ENCODE results near the gene CTDP1.

CTDP1 gene

DNA sequence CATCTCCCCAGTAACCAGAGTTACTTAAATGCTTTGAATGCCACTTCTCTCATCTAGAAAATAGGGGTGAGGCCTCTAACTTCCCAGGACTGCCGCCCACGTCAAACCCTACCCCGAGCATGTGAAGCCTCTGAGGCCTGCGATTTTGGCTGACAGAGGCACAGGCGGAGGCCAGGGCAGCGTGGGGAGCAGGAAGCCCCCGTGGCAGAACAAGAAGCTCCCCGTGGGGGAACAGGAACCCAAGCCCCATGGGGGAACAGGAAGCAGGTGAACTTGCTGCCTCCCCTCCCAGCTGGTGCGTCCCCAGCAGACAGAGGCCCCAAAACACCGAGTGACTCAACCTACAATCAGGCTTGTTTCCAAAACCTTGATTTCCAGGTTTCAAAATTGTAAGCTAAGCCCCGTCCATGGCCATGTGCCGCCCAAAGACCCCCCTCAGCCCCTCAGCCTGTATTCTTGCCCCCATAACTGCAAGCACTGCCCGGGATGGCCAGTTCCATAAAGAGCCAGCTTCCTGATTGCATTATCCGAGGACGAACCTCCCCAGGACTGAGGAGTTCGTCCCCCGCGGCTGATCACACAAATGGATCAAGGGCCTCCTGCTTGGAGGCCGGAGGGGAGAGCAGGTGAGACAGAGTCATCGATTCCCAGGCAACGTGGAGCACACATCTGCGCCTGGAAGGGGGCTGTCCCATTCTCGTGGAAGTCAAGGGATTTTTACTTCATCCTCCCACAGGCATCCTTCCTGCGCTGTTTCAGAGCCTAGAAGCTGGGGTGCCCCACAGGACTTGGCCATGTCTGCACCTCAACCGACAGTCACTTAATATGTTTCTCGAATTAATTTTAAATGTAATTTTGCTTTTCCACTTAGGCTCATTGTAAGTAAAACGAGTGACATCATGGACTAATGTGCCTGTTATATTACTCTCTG is 36.3 kb upstream of the CTDP1 start:
- DNase-seq (ENCODE audit: low read depth in 2 of 2): no peak

DNA sequence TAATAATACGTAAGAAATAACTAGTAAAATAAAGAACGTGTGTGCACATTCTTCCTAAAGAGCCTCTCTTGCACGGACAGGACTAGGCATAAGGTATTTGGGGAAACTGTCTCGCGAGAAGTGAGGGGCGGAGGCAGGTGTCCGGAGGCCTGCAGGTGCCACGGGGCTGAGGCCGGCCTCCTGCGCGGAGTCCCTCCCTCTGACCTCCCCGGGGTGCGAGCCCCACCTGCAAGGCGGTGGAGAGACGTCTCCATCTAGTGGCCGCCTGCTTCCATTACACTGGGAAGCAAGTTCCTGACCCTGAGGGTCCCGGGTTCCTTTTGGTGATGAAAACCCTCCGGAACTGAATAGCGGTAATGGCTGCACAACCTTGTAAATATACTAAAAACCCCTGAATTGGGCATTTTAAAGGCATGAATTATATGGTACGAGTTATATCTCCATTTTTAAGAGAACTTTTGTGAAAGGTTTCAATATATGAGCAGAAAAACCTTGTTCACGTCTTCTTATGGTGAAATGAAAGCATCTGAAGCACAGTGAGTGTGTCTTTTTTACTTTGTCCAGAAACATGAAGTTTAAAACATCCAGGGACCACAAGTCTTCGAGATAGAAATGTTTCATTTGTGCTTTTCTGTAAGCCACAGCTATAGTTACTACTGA is 35.5 kb upstream of the CTDP1 start:
- peak; percentile 63 to 71 for DNase-seq (ENCODE audit: low read depth in 2 of 2)

DNA sequence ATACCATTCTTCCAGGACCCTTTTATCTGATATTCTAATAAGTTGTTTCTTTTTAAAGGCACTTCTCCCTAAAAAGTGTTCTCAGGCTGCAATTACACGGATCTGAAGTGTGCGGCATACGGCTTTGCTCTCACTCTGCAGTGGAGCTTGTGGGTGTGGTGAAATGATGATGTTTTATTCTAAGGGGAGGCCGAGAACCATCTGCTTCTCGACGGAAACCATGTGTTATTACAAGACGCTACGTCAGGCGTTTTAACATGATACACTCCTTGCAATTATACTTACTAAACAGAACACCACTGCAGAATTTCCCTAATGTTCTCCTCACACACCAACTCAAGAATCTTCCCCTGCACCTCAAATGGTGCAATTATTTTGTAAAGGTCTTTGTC is 34.9 kb upstream of the CTDP1 start:
- DNase-seq (ENCODE audit: low read depth in 2 of 2): no peak

DNA sequence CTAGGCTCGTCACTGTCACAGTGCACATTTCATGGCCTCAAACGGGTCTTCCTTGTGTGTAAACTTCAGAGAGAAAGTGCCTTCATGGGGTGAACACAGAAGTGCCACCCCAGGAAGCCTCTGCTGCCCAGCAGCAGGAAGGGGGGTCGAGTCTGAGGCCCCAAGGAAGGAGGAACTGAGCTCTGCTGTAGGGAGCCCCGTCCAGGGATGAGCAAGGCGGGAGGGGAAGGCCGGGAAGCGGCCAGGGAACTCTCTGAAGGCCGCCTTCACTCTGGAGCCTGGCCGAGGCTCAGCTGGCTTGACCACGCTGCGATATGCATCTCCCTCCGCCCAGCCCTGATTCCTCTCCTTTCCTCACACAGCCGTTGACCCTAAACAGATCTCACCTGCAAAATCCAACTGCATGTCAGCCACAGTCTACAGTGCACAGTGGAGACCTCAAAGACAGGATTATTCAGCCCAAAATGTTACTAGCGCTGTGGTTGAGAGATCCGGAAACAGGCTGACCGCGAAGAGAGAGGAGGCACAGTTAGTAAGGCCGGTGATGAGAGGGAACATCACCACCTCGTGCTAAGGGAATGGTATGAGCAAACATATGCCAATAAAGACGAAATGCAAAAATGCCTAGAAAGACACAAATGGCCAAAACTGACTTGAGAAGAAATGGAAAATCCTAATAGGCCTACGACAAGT is 34.2 kb upstream of the CTDP1 start:
- no peak for DNase-seq (ENCODE audit: low read depth in 2 of 2)

DNA sequence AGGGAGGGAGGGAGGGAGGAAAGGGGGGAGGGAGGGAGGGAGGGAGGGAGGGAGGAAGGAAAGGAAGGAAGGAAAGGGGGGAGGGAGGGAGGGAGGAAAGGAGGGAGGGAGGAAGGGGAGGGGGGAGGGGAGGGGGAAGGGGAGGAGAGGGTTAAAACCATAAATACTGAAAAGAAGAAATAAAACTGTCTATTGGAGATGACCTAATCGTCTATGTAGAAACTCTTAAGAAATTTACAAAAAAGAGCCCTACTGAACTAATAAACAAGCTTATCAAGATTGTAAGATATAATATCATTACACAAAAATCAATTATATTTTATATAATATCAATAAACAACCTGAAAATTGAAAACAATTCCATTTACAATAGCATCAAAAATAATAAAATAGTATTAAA is 32.3 kb upstream of the CTDP1 start:
- DNase-seq (ENCODE audit: low read depth in 2 of 2): no peak

DNA sequence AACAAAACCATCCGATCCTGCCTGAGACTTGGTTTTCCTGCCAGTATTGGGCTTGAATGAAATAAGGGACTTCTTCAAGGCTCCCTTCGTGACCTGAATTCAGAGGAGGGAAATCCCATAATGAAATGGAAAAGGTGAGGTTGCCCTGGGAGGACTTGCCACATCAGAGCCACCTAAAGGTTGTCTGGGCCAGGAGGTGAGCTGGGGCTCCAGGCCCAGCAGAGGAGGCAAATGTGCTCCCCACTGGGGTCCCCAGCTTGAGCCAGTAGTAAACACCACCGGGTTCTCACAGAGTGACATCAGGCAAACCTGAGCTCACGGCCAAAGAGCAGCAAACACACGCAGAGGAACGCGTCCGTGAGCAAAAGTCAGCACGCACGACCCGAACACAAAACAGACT is 28.6 kb upstream of the CTDP1 start:
- DNase-seq (ENCODE audit: low read depth in 2 of 2): no peak

DNA sequence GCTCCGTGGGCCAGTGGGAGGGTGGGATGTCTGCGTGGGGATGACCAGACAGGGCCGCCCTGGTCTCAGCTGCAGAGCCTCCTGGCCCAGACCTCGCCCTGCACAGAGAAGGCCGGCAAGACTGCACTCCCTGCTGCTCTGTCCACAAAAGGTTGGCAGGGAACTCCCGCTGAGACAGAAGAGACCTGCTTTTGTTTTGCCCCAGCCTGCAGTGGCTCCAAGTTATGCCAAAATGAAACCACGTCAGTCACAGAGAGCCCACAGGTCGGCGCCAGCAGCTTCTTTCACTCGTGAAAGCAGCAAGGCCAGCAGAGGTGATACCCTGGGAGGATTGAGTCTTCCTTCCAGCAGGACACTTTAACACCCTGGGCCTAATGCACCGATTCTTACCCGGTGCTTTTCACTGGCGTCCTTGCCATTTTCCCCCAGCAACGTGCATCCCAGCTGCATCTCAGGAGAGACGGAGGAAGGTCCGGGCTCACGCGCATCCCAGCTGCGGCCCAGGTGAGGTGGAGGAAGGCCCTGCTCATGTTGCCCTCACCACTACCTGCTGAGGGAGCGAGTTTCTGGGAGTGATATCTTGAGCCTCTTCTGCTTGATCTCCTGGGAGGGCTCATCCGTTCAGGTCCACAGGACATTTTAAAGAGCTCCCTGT is 22.1 kb upstream of the CTDP1 start:
- no peak for DNase-seq (ENCODE audit: low read depth in 2 of 2)

DNA sequence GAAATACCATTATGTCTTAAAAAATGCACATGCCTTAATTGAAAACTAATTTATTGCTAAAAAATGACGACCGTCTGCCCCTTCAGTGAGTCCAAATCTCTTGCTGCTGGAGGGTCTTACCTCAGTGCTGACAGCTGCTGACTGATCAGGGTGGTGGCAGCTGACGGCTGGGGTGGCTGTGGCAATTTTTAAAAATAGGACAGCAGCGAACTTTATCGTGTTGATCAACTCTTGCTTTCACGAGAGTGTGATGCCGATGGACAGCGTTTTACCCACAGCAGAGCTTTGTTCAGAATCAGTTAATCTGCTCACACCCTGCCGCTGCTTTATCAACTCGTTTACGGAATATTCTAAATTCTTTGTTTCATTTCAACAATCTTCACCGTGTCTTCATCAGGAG is 21.2 kb upstream of the CTDP1 start:
- no peak for DNase-seq (ENCODE audit: low read depth in 2 of 2)

DNA sequence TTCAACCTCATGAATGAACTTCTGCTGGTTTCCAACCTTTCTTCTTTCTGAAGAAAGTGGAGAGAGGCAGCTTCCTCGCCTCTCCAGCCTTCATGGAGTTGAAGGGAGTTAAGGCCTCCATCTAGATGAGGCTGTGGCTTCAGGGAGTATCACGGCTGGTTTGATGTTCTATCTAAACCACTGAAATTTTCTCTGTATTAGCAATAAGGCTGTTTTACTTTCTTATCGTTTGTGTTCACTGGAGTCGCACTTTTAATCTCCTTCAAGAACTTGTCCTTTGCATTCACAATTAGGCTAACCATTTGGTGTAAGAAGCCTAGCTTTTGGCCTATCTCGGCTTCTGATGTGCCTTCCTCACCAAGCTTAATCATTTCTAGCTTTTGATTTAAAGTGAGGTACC is 19.9 kb upstream of the CTDP1 start:
- DNase-seq (ENCODE audit: low read depth in 2 of 2): no peak

DNA sequence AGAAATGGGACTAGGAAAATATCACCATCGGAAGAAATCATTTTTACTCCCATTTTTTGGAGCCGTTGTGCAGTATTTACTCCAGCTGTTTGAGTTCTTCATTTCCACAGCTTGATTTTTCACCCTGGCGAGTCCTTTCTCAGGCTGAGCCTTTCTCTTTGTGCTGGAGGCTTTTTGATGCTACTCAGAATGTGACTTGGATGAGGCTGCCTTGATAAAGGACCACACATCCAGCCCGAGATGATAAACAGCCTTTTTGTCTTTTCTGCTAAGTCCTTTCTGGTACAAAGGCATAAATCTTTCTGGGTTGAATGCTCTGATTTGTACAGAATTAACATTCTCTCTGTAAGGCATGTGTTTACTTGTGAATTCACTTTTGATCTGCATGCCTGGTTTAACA is 17.6 kb upstream of the CTDP1 start:
- no peak for DNase-seq (ENCODE audit: low read depth in 2 of 2)

DNA sequence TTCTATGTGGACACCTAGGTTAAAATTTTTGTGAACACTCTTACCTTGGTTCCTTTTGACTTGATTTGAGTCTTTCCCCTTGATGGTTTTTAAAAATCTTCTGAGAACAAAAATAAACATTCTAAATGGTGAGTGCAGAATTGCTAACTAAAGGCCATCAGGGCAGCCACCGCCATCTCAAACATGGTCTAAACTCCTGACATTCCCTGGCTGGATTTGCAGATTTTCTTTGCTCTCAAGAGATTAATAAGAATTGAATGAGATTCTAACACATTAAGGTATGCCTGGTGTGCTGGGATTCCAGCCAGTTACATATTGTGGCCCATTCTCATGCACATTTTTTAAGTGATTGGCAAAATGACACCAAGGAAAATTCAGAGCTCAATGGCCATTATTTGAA is 17.2 kb upstream of the CTDP1 start:
- no peak for DNase-seq (ENCODE audit: low read depth in 2 of 2)

DNA sequence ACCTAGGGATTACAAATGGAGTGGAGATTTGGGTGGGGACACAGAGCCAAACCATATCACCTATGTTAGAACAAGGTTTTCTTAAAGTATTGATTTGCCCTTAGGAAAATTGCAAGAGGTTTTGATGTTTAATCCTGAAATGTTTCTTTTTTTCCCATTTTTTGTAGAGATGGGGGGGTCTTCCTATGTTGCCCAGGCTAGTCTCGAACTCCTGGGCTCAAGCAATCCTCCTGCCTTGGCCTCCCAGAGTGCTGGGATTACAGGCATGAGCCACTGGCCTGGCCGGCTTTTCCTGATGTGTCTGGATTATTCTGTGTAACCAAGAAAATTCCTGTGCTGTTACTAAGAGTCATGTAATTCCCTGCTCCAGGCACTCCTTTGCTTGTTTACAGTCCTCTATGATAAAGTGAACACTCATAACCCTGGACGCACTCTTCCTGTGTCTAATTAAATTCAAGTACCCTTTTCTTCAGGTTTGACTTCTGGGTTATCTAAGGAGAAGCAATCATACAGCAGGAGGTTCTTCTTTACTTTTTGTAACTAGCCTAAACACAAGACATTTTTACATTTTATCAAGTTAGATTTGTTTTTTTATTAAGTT is 15.0 kb upstream of the CTDP1 start:
- no peak for DNase-seq (ENCODE audit: low read depth in 2 of 2)

DNA sequence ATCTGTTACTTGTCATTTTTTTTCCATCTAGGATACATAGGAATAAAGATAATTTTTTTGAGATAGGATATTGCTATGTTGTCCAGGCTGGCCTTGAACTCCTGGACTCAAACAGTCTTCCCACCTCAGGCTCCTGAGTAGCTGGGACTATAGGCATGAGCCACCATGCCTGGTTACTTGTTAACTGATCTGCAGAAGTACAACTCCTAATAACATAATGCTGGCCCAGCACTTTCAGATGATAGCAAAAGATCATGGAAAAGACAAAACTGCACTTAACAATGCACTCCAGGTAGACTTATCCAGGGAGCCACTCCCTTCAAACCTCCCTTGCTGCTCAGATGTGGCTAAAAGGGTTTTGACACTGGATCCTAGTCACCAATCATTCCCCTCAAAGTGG is 11.4 kb upstream of the CTDP1 start:
- DNase-seq (ENCODE audit: low read depth in 2 of 2): no peak

DNA sequence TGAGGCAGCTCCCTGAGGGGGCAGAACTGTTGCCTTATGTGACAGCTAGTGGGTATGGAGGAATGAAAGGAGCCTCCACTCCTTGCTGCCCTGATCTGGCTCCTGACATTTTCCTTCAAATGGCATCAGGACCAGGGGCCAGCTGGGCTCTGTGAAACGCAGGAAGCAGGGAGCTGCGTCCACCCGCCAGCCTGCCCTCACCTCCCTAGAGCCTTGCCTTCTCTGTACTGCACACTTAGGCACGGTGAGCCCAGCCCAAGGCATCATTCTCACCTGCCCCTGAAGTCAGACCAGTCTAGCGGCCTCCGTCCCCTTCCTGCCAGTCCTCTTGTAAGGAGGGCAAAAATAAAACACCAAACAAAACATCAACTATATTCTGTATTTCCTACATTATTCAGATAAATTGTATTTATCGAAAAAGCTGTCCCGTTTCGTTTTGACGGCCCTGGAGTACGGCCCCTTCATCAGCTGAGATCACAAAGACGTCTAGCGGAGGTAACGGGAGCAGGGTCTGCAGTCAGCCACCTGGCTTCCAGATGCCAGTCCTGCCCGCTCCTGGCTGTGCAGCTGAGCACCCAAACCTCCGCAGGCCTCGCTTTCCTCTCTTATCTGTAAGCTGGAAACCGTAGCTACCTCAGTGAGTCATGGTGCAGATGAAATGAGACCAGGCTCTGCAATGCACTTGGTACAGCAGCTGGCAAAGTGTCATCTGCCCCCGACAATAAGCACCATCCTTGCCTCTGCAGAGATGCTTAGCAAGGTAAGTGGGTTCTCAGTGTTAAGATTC is 6.9 kb upstream of the CTDP1 start:
- no peak for DNase-seq (ENCODE audit: low read depth in 2 of 2)

DNA sequence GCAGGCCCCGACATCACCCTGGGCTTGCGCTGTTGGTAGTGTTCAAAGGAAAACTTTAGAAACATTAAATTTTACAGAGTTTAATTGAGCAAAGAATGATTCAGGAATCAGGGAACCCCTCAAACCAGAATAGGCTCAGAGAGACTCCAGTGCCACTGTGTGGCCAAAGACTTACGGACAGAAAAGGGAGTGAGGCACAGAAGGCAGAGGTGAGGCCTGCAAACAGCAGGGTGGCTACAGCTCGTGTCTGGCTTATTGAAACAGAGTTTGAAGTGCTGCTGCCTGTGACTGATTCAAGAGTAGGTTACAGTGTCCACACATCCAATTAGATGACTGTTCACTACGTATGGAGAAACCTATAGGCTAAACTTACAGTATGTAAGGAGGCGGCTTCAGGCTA is 2.4 kb upstream of the CTDP1 start:
- DNase-seq (ENCODE audit: low read depth in 2 of 2): no peak

DNA sequence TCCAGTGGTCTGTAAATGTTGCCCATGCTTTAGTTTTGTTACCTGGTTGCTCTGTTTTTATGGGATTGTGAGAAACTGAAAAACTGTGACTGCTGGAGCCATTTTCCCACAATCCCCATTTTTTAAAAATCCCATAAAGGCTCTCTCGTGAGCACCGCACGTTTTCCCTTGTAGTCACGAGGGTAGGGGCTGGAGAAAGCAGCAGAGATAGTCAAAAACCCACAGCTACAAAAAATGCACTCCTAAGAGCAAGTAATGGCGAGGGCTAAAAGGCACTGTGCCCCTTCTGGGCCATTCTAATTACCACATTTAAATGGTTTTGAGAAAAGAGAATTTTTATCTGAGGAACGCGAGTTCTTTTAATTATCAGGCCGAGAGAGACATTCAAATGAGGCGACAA is 1.8 kb upstream of the CTDP1 start:
- no peak for DNase-seq (ENCODE audit: low read depth in 2 of 2)

DNA sequence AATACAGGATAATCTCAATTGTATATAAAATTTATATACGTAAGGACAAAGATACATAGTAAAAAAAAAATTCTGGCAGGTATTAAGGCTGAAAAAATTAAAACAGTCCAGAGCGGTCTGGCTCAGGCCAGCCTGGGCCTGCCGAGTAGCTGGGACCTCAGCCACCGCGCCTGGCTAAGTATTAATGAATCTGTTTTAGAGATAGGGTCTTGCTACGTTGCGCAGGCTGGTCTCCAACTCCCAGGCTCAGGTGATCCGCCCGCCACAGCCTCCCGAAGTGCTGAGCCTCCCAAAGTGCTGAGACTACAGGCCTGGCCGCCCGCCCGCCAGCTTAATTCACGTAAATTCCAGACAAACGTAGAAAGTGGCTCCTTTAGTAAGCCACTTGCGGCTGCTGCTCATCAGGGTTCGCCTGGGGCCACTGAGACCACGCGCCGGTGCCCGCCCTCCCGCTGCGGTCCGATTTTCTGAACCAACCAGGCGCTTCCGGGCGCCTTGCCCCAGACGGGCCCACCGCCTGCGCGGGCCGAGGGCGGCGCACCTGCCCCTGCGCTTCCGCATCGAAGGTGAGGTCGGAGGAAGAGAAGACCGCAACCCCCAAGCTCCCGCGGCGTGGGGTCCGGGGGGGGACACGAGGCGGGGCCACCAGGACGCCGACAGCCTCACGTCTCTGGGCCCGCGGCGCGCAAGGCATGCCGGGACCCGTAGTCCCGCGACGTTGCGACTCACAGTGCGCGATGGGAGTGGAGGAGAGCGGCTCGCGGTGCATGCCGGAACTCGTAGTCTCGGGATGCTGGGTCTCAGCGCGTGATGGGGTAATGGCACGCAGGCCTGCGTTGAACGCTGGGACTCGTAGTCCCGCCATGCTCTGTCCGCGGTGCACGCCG is 695 bp upstream of the CTDP1 start:
- peak; percentile 92 to 96 for DNase-seq (ENCODE audit: low read depth in 2 of 2)

DNA sequence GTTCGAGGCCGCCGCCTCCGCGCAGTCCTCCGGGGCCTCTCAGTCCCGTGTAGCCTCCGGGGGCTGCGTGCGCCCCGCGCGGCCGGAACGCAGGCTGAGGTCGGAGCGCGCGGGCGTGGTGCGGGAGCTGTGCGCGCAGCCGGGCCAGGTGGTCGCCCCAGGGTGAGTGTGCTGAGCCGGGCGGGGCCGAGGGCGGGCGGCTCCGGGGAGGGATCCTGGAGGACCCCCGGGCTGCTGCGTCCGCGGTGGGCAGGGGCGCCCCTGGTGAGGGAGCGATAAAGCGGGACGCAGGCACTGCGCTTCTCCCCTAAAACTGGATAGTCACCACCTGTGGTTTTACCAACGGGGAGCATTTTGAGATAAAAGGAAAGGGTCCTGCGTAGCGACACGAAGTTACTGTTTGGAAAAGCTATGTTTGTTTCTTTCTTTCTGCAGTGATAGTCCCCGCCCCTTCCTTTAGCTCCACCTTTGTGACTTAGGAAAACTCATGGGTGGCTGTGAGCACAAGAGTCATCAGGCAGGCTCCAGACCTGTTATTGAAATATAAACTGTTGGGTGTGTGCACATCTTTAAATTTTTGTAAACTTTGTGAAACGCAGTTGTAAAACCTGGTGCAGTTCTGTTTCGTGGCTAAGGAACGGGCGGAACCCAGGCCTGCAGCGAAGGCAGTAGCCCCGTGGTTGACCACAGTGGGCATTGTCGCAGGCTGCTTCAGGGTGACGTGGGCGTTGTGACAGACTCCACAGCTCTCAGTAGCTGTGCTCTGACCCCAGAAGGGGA is 687 bp downstream of the CTDP1 start:
- DNase-seq (ENCODE audit: low read depth in 2 of 2): peak in 1 of 2 donors; percentile 53

DNA sequence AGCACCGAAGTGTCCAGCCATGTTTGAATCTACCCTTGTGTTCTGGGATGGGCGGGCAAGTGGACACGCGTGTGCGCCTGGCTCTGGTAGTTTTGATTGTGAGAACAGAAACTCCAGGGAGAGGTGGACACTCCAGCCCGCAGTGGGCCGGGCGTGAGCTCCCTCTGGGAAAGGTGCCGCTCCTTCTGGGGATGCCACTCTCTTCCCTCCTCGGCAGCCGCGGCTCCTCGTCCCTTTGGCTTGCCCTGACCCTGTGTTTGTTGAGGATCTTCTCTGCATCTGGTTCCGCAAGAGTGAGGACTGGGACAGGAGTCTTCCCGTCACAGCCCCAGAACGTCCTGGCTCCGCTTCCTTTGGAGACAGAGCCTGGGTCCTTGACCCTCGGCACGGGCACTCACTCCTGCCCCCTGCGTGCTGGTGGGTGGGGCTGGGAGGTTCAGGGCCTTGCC is 1.3 kb downstream of the CTDP1 start:
- no peak for DNase-seq (ENCODE audit: low read depth in 2 of 2)
